Glomerular visceral epithelial cell (primary cell): ENCODE measurements around the gene ERGIC1.

Source experiments
- DNase-seq: peaks from one replicate; pipeline ENCODE4 v3.0.0-alpha.2; 2016; ENCODE audit errors: extremely low spot score

ERGIC1 gene

GRCh38 chr5:172864747-172865146 lies 30.7 kb downstream of the ERGIC1 start:
- DNase-seq, result no peak

- no peak for DNase-seq
Observed at GRCh38 chr5:172866378-172866777, 32.3 kb downstream of the ERGIC1 start.

GRCh38 chr5:172866802-172867748 lies 33.0 kb downstream of the ERGIC1 start:
- no peak for DNase-seq

GRCh38 chr5:172867761-172868435 lies 33.8 kb downstream of the ERGIC1 start:
- DNase-seq, result no peak

- peak; percentile 88 for DNase-seq
Observed at GRCh38 chr5:172868436-172868923, 34.4 kb downstream of the ERGIC1 start.

GRCh38 chr5:172868924-172869591 lies 35.0 kb downstream of the ERGIC1 start:
- DNase-seq, result peak; percentile 89

- DNase-seq, result peak; percentile 31
Observed at GRCh38 chr5:172869691-172870090, 35.6 kb downstream of the ERGIC1 start.

GRCh38 chr5:172870291-172870714 lies 36.3 kb downstream of the ERGIC1 start:
- DNase-seq, result peak; percentile 92

GRCh38 chr5:172870715-172871461 lies 36.8 kb downstream of the ERGIC1 start:
- no peak for DNase-seq

- DNase-seq, result no peak
Observed at GRCh38 chr5:172871536-172871935, 37.5 kb downstream of the ERGIC1 start.

GRCh38 chr5:172871982-172872381 lies 37.9 kb downstream of the ERGIC1 start:
- DNase-seq, result peak; percentile 32

- DNase-seq, result peak; percentile 59
Observed at GRCh38 chr5:172872997-172873491, 39.0 kb downstream of the ERGIC1 start.

- DNase-seq, result no peak
Observed at GRCh38 chr5:172873513-172873912, 39.5 kb downstream of the ERGIC1 start.

GRCh38 chr5:172874647-172875504 lies 40.8 kb downstream of the ERGIC1 start:
- no peak for DNase-seq

GRCh38 chr5:172875505-172876279 lies 41.6 kb downstream of the ERGIC1 start:
- DNase-seq, result peak; percentile 31

GRCh38 chr5:172876578-172876977 lies 42.5 kb downstream of the ERGIC1 start:
- DNase-seq, result no peak

- no peak for DNase-seq
Observed at GRCh38 chr5:172877466-172878260, 43.6 kb downstream of the ERGIC1 start.

GRCh38 chr5:172878585-172878932 lies 44.5 kb downstream of the ERGIC1 start:
- DNase-seq, result no peak
